ENCODE data around the gene CD74.

DNA sequence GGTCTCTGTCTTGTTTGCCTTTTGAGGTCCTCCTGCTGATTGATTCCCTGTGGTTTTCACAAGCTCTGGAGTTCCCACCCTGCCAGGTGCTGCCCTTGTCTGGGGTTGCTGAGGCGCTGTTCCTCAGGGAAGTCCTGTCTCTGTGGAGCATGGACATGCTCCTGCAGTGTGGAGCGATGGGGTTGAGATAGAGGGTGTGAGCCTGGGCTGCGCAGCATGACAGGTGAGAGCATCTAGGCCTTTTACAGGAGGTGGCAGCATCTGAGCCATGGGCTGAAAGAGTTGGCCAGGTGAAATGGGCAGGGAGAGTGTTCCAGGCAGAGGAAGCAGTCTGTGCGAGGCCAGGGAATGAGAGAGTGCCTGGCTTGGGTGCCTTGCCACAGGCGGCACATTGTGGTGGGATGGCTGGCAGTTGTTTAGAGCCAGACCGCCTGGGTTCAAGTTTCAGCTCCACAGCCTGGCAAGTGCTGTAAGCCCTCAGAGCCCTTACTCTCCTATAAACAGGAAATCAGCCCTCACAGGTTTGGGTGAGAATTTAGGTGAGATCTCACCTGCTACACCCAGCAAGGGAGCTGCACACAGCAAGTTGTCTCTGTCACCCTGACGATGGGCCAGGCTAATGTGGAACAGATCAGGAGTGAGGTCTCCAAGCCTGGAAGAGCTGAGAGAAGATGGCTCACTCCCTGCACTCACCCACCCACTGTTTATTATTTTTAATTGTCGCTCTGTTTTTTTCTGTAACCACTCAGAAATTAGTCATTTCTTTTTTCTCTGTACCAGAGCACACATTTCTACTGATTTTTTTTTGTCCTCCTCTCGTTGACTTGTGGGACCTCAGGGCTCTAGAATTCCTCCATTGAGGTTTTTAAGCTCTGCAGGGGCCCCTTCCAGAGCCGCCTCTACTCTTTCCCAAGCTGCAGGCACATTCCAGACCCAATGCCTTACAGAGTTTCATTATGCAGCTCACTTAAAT, 35.6 kb downstream of the CD74 start:
- TF ChIP-seq SMC3 (IDR thresholded peaks at IDR 0.05) (no peak), KDM1A (IDR thresholded peaks at IDR 0.05; ENCODE audit: low read depth) (no peak)
- TF ChIP-seq, protein P1, sequence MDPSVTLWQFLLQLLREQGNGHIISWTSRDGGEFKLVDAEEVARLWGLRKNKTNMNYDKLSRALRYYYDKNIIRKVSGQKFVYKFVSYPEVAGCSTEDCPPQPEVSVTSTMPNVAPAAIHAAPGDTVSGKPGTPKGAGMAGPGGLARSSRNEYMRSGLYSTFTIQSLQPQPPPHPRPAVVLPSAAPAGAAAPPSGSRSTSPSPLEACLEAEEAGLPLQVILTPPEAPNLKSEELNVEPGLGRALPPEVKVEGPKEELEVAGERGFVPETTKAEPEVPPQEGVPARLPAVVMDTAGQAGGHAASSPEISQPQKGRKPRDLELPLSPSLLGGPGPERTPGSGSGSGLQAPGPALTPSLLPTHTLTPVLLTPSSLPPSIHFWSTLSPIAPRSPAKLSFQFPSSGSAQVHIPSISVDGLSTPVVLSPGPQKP (IDR thresholded peaks at IDR 0.05; ENCODE audit: low read depth, low read length): no peak
- TF ChIP-seq, protein P2, sequence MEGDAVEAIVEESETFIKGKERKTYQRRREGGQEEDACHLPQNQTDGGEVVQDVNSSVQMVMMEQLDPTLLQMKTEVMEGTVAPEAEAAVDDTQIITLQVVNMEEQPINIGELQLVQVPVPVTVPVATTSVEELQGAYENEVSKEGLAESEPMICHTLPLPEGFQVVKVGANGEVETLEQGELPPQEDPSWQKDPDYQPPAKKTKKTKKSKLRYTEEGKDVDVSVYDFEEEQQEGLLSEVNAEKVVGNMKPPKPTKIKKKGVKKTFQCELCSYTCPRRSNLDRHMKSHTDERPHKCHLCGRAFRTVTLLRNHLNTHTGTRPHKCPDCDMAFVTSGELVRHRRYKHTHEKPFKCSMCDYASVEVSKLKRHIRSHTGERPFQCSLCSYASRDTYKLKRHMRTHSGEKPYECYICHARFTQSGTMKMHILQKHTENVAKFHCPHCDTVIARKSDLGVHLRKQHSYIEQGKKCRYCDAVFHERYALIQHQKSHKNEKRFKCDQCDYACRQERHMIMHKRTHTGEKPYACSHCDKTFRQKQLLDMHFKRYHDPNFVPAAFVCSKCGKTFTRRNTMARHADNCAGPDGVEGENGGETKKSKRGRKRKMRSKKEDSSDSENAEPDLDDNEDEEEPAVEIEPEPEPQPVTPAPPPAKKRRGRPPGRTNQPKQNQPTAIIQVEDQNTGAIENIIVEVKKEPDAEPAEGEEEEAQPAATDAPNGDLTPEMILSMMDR (IDR thresholded peaks at IDR 0.05): no peak

All from A549 (cell line).